CD4-positive, alpha-beta T cell treated with Interleukin-21 for 1 hour (primary cell): ENCODE results near the gene RIC3.

Experiments
- DNase-seq: peaks from one replicate; pipeline ENCODE4 v3.0.0-alpha.2; 2020

The RIC3 gene

DNA sequence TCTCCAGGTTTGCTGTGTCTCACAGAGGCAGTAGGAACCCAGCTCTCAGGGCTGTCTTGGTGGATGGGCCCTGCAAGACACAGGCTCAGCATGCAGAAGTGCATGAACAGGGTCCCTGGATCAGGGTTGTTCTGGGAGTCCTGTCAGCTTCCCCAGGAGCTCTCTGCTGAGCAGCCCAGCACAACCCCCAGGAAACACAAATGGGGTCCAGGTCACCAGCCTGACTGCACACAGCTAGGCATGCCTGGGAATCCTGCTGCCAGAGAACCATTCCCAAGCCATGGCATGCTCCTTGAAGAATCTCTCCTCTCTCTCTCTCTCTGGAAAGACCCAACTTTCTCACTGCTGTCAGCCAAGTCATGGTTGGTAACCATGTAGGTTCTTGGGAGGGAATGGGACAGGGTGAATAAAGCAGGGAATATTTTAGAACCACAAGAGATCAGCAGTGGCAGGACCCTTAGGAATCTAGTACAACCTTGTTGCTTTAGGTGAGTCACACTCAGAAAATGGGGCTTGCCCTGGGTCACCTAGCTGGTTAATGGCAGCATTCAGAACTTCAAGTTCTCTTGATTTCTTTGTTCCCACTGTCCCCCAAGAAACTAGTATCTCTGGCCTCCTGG is 66.4 kb downstream of the RIC3 start:
- no peak for DNase-seq

GRCh38 chr11:8101421-8101820 is 67.4 kb downstream of the RIC3 start:
- DNase-seq, result no peak

- no peak for DNase-seq
Observed at GRCh38 chr11:8100605-8101004, 68.2 kb downstream of the RIC3 start.

DNA sequence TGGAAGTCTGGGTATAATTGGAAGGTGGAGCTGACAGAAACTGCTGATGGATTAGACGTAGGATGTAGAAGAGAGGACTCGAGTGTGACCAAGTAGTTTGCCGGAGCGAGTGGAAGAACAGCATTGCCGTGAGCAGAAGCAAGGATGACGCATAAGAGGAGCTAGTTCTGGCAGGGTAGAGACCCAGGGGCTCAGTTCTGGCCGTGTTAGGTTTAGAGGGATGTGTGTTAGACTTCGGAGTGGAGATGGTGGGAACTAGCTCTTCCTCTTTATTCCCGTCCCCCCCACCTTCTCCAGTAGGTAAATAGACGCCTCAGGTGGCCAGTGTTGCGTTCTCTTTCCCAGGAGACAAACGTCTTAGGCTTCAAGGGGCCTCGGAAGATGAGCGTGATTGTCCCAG is 68.7 kb downstream of the RIC3 start:
- no peak for DNase-seq

GRCh38 chr11:8099291-8099899 is 69.4 kb downstream of the RIC3 start:
- DNase-seq, result peak; percentile 65

GRCh38 chr11:8098879-8099278 is 69.9 kb downstream of the RIC3 start:
- no peak for DNase-seq

GRCh38 chr11:8098361-8098760 is 70.5 kb downstream of the RIC3 start:
- DNase-seq, result no peak

DNA sequence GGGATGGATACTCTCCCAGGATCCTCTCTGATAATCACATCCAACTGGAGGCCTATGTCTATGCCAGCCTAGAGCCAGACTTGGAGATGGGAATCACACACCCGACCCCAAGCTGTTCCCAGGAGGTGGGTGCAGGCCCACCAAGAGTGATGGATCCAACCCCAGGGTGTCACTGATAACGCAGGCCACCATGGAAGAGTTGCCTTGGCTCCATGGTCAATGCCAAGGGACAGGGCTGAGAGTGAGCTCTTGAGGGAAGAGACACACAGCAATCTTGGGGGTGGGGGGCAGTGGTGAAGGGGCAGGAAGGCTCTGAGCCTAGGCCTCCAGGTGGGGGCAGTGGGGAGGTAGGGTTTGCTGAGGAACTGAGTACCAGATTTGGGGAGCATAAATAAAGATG is 70.9 kb downstream of the RIC3 start:
- no peak for DNase-seq

DNA sequence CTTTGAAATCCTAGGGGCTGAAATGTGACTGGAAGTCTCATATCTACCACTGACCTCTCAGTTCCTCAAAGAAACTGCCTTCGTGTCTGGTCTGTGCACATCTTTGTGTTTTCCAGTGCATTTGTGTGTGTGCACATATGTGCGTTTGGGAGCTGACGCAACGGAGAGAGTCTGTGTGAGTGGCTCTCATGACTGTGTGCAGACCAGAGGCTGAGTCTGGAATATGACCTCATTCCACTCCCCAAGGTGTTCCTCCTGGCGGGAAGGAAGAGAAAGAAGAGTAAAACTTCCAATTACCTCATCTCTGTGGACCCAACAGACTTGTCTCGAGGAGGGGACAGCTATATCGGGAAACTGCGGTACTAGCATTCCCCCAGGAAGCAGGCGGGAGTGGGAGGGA is 71.4 kb downstream of the RIC3 start:
- DNase-seq, result no peak

GRCh38 chr11:8097062-8097461 is 71.8 kb downstream of the RIC3 start:
- DNase-seq, result no peak

DNA sequence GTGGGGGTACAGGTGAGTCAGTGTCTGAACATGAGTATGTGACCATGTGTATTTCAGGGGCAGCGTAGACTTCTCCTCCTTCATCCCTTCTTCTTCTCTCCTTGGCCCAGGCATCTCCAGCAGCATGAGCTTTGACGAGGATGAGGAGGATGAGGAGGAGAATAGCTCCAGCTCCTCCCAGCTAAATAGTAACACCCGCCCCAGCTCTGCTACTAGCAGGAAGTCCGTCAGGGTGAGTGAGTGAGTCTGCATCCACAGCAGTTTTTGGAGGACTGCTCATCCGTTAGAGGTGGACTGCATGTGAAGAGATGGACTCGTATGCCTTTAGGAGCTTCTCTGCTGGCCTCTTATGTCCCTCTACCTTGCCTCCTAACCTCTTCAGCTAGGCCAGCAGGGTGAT is 72.2 kb downstream of the RIC3 start:
- no peak for DNase-seq

DNA sequence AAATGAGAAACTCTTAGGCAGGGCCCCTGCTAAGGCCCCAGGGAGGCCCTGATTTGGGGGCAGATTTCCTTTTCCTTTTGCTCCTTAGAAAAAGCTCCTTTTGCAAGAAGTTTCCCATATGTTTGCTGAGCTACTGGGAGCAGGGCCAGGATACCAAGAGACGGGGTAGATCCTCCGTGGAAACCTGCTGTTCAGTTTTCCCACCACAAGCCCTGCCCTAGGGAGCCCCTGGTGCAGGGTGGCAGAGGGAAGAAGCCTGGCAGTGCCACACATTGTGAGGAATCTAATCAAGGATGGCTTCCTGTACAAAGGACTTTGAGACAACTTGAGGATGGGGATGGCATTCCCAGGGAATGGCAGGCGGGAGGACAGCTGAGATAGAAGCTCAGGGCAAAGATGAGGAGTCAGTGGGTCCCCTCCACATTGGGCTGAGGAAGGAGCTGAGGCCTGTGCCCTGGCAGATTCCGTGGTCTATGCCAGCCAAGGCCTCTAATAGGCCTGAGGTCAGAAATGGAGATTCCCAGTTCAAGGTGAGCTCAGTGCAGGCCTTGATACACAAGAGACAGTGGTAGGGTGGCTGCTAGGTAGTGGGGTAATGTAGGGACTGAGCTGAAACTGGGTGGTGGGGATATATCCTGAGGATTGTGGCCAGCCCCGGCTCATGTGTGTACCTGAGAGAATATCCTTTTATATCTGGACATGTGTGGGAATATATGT is 72.9 kb downstream of the RIC3 start:
- DNase-seq, result no peak

GRCh38 chr11:8095371-8095770 is 73.5 kb downstream of the RIC3 start:
- DNase-seq, result no peak

- DNase-seq, result no peak
Observed at GRCh38 chr11:8094656-8095055, 74.2 kb downstream of the RIC3 start.

DNA sequence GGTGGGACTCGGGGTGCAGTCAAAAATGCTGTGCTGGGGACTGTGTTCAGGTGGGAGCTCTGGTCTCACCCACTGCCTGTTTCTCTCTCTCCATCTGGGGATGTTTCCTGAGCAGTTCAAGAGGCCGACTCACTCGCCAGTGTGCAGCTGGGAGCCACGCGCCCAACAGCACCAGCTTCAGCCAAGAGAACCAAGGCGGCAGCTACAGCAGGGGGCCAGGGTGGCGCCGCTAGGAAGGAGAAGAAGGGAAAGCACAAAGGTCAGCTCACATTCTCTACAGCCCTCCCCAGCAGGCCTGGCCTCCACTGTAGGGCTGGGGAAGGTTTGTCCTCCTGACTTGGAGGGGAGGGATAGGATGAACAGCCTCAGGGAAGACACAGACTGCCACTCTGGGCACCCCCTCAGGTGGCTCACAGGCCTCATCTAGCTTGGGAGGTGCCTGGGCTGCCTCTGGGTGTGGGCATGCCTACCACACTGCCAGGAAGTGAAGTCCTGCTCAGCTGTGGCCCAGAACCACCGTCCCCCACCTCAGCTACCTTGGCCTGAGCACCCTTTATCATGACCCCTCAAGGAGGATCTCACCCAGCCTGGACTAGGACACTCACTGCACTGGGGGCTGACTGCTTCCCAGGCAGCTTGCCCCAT is 74.8 kb downstream of the RIC3 start:
- DNase-seq, result no peak

DNA sequence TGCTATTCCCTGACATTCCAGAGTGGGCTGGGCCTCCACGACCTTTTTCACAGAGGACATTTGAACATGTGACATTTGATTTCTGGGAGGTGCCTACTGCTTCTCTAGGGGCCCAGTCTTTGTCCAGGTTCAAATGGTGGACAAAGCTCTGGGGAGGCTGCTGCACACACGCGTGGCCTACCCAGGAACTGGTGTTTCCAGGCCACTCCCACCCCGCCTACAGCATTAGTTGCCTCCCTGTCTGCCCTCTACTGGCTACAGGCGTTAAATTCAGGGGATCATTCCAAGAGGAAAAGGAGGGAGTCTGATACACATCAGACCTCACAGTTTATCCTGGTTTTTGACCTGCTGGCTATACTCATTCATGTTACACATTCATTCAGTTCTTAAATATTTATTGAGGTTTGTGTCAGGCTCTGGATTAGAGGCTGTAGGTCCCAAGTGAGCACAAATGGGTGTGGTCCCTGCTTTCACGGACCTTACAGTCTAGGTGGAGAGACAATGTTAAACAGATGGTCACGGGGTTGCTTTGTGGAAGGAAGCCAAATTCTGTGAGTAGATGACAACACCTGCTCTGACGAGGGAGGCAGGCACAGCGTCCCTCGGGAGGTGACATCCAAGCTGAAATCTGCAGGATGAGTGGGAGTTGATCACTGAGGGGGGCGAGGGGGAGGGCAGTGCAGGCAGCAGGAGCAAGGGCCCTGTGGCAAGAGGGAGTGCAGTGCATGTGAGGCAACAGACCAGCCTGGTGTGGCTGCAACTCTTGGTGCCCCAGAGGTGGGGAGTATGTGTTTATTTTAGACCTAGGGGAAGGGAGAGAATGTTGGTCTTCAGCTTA is 76.0 kb downstream of the RIC3 start:
- peak; percentile 30 for DNase-seq

GRCh38 chr11:8091721-8092120 is 77.1 kb downstream of the RIC3 start:
- no peak for DNase-seq

- DNase-seq, result no peak
Observed at GRCh38 chr11:8090756-8091155, 78.1 kb downstream of the RIC3 start.

DNA sequence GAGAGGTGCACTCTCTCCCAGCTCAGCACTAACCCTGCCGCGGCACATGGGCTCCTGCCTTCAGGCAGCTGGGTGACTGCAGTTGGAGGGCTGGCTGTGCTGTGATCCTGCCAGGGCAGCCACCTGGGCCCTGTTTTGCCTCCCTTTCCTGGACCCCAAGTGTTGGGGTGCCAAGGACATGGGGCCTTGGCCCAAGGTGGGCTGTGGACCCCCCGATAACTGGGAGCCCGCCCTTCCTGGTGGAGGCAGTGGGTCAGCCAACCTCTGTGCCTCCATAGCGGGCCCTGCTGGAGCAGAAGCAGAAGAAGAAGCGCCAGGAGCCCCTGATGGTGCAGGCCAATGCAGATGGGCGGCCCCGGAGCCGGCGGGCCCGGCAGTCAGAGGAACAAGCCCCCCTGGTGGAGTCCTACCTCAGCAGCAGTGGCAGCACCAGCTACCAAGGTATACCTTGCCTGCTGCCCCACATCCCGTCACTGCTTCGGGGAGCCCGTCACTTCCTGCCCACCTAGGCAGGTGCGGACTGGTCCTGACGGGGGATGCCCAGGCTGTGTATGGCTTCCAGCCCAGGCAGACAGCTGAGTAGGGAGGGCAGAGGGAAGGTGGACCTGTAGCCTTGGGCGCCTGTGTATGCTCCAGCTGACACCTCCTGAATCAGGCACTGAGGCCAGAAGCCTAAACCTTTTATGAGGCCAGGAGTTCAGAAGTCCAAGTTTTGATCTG is 78.9 kb downstream of the RIC3 start:
- DNase-seq, result no peak

DNA sequence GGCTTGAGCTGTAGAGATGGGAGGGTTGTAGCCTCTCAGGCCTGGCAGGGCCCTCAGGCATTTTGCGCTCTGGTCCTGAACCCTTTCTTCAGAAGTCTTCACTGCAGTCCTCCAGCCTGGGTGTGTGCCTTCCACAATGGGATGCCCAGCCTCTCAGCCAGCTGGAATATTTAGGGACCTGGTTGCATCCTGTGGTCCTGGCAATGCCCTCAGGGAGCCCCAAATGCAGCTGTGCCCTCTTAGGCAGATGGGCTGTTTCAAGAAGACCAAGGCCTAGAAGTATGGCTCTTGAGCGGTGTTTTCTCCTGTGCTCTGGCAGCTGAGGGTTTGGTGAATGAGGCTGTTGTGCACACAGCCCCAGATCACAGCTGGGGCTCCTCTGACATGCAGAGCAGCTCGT is 81.1 kb downstream of the RIC3 start:
- DNase-seq, result no peak

- no peak for DNase-seq
Observed at GRCh38 chr11:8087185-8087584, 81.6 kb downstream of the RIC3 start.

DNA sequence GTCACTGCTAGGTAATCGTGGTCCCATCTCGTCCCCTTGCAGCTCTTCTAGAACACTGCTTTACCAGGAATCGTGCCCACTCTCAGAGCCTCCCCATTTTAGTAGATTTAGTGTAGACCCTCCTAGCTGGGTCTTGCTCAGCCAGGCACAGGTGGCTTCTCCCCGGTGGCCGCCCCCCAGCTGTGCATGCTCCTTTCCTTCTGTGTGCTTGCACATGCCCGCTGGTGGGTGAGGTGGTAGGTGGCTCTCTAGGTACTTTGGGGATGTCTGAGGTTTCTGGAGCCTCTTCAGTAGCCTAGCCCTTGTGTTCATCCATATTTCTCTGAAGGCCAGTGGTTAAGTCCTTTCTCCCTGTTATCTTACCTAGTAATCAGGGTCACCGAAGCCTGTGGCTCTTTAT is 82.3 kb downstream of the RIC3 start:
- DNase-seq, result no peak
